Neural progenitor cell (in vitro differentiated cells): Measurements from ENCODE around the gene STRIP1.

Experiments used
- CTCF ChIP-seq: fragments of 200-600 bp; sonication (generic); IDR thresholded peaks from 2 replicates; pipeline ENCODE4 v1.5.1; 2017; ENCODE audit warnings: antibody characterized with exemption, mild to moderate bottlenecking
- EZH2 ChIP-seq: fragments of 200-600 bp; sonication (generic); IDR thresholded peaks from 2 replicates; pipeline ENCODE4 v1.6.1; 2017; ENCODE audit warnings: antibody characterized with exemption, mild to moderate bottlenecking, moderate library complexity
- EZH2phosphoT487 ChIP-seq: fragments of 200-600 bp; sonication (generic); IDR thresholded peaks from 2 replicates; pipeline ENCODE4 v1.6.1; 2017; ENCODE audit warnings: antibody characterized with exemption

GRCh38 chr1:110076789-110077500 lies 42.5 kb downstream of the STRIP1 start:
- TF ChIP-seq CTCF (no peak), EZH2phosphoT487 (no peak), EZH2 (no peak)
